Stimulated activated CD4-positive, alpha-beta T cell treated with anti-CD3 and anti-CD28 coated beads, Interleukin-2, amount 100 ng/mL, for 24 hours (primary cell): ENCODE measurements around the gene ANKZF1.

ENCODE experiments used
- DNase-seq, 2 donors: peaks; one replicate each; pipeline ENCODE4 v3.0.0-alpha.2; 2020

Gene ANKZF1

GRCh38 chr2:219261024-219261855 lies 31.6 kb downstream of the ANKZF1 start:
- no peak for DNase-seq

GRCh38 chr2:219266232-219266631 lies 36.6 kb downstream of the ANKZF1 start:
- DNase-seq = no peak

GRCh38 chr2:219266886-219267285 lies 37.3 kb downstream of the ANKZF1 start:
- DNase-seq = no peak

- DNase-seq = no peak
Measured at GRCh38 chr2:219268294-219268693, 38.7 kb downstream of the ANKZF1 start.

- DNase-seq = no peak
Measured at GRCh38 chr2:219269362-219270054, 39.9 kb downstream of the ANKZF1 start.

- no peak for DNase-seq
Measured at GRCh38 chr2:219270055-219270372, 40.4 kb downstream of the ANKZF1 start.

GRCh38 chr2:219271021-219271420 lies 41.4 kb downstream of the ANKZF1 start:
- DNase-seq = no peak

- no peak for DNase-seq
Measured at GRCh38 chr2:219272356-219272755, 42.8 kb downstream of the ANKZF1 start.

- no peak for DNase-seq
Measured at GRCh38 chr2:219272995-219273394, 43.4 kb downstream of the ANKZF1 start.

GRCh38 chr2:219273937-219274336 lies 44.3 kb downstream of the ANKZF1 start:
- no peak for DNase-seq

- no peak for DNase-seq
Measured at GRCh38 chr2:219274361-219274921, 44.8 kb downstream of the ANKZF1 start.

- peak; percentile 81 to 82 for DNase-seq
Measured at GRCh38 chr2:219277703-219278654, 48.4 kb downstream of the ANKZF1 start.

- no peak for DNase-seq
Measured at GRCh38 chr2:219278655-219279150, 49.1 kb downstream of the ANKZF1 start.

- DNase-seq = peak; percentile 99 to 100
Measured at GRCh38 chr2:219279151-219279915, 49.7 kb downstream of the ANKZF1 start, which contains the start of gene DNAJB2. TSS of gene DNAJB2 (plus strand) at chr2:219279366. CDS start at chr2:219279834, 468 bp downstream.

GRCh38 chr2:219279916-219280516 lies 50.4 kb downstream of the ANKZF1 start:
- DNase-seq = no peak

GRCh38 chr2:219280651-219281050 lies 51.0 kb downstream of the ANKZF1 start:
- no peak for DNase-seq

GRCh38 chr2:219281588-219281987 lies 52.0 kb downstream of the ANKZF1 start:
- no peak for DNase-seq

- no peak for DNase-seq
Measured at GRCh38 chr2:219282375-219282774, 52.8 kb downstream of the ANKZF1 start.

GRCh38 chr2:219282943-219283581 lies 53.5 kb downstream of the ANKZF1 start:
- no peak for DNase-seq

- DNase-seq = no peak
Measured at GRCh38 chr2:219284501-219285372, 55.1 kb downstream of the ANKZF1 start.
